T-helper 9 cell (primary cell): ENCODE data around the gene ITGAV.

Source experiments
- DNase-seq: peaks from one replicate; pipeline ENCODE4 v3.0.0-alpha.2; 2020

Gene ITGAV

DNA sequence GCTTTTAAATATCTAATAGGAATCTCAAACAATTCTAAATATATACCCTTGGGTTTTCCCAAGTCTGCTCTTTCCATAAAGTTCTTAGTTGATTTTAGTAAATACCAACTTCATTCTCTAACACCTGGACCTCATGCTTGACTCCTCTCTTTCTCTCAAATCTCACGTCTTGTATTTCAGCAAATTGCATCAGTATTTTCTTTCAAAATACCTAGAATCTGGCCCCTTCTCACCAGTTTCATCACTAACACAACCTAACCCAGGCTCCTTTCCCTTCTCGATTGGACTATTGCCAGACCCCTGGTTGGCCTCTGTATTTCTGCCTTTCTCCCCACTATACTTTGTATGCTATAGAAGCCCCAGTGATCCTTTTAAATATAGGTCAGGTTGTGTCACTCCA is 81.0 kb downstream of the ITGAV start:
- no peak for DNase-seq

DNA sequence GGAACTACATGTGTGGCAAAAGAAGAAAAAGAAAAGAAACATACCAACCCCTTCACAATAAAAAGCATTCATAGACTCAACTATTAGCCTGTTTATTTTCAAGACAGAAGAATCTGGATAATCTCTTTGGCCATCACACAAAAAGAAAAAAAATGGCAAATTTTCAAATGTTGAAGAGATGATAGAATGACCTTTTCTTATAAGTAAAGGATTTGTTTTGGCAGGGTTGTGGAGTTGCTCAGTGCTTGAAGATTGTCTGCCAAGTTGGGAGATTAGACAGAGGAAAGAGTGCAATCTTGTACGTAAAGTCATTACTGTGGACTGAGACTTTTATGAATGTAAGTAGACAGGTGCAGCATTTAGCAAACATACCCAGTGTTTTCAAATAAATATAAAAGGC is 85.5 kb downstream of the ITGAV start:
- DNase-seq, result no peak

DNA sequence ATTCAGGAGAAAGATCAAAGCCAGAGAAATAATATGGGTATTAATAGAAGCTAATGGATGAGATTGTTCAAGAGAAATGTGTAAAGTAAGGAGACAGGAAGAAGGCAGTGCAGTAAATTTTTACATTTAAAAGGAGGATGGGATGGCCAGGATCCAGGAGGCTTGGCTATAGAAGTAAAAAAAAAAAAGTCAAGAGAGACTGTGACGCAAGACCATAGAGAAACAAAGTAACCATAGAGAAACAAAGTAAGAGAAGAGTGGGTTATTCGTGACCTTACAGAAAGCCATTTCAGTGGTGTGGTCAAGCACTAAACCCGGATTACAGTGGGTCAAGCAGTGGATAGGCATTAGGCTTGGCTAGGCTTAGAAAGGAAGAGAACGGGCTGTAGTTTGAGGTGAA is 93.5 kb downstream of the ITGAV start:
- DNase-seq, result no peak

DNA sequence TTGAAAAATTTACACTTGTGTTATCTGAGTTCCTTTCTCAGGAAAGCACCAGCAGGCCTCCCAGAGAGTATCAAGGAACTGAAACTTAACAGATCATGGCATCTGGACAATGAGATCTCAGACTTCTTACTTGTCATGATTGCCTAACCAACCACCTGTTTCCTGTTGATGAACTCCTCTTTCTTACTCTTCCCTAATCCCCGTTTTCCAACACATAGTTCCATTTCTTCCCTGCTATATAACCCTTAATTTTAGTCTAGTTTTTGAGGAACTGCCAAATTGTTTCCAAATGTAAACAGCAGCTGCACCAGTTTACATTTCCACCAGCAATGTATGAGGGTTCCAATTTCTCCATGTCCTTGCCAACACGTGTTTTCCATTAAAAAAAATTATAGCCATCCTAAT is 98.0 kb downstream of the ITGAV start:
- DNase-seq, result no peak

DNA sequence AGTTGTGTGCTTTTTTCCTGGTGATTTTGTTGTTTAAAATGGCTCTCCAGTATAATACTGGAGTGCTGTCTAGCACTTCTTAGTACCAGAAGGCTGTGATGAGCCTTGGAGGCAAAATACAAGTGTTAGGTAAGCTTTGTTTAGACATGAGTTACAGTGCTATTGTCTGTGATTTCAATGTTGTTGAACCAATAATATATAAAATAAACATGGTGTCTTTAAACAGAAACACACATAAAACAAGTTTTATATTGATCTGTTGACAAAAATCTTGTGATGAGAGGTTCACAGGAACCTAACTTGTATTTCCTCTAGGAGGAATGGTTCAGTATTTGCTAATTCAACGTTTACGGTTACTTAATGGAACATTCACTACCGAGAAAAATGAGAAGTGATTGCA is 99.0 kb downstream of the ITGAV start:
- DNase-seq, result no peak

DNA sequence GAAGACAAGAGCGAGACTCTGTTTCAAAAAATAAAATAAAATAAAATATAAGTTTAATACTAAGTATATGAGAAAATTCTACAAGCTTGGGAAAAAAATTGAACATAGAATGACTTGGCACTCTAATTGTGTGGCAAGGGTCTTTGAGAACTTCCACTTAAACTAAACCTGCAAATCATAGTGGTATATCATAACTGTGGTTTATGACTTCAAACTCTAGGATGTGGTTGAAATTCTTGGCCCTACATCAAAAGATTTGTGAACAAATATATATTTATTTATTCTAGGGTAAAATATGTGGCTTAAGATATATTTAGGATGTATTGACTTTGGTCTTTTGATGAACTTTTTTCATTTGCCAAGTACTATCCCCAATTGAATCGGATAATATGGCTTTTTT is 100.9 kb downstream of the ITGAV start:
- DNase-seq, result no peak

DNA sequence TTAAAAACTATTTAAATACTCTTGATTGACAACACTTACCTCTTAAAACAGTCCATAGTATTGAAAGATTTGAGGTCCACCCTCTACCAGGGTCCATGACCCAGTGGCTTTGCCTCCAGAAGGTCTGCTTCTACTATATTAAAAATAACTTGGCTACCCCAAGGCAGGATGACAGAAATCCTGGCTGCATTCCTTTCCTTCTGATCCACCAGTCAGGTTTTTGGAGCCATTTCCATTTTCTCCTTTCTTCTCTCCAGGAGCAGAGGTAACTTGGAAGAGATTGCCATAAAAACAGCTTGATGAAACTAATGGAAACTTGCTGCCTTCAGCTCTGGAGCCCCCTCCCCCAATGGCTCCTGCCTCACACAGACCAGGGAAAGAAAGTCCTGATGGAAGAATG is 101.4 kb downstream of the ITGAV start:
- no peak for DNase-seq

DNA sequence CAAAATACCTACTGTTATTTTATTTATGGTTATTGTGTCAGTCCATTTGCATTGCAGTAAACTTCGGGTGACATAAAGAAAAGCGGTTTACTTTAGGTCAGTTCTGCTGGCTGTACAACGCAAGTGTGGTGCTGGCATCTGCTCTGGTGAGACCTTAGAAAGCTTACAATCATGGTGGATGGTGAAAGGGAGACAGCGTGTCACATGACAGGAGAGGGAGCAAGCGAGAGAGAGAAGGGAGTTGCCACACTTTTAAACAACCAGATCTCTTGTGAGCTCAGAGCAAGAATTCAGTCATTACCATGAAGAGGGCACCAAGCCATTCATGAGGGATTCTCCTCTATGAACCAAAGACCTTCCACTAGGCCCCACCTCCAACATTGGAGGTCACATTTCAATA is 102.0 kb downstream of the ITGAV start:
- DNase-seq, result no peak

DNA sequence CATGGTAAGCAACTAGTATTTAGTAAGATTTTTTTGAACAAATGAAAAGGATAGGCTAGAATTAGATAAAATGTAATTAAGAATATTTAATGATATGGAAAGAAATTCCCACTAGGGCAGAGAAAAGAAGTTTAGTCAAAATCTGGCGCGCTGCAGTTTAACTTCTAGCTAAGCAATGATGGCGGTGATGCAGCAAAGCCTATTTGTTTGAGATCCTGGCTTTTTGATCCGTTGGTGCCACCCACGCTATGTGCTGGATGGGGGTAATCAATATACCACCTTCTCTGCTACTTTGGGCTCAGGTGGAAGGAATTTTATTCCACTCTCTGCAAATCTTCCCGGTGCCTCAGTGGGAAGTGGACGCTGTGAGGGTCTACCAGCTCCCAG is 103.6 kb downstream of the ITGAV start:
- DNase-seq, result no peak

DNA sequence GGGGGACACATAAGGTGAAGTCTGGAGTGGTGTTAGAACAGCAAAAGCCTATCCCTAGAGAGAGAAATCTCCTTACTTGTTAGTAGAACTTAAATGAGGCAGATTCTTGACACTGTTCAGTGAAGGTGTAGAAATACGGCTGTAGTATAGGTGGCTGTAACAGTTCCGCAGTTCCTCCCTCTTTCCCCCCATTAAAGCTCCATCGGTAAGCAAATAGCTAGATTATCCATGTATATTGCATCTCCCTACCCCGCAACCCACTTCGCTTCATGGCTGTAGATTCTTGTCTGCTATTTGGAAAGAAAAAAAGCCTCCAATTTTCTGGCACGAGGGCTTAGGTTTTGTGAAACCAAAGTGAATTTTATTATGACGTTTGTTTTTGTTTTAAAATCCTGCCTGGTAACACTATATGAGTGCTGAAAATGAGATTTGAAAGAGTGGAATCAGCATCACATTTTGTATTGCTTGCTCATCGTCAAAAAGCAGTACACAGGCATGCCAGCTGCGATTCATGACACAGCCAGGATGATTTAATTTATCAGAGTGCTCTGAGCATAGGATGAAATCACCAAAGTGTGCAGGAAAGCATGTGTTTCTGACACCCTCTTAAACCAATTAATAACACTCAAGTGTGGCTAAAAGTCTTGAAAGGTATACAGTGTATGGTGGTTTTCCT is 105.4 kb downstream of the ITGAV start:
- DNase-seq, result no peak

DNA sequence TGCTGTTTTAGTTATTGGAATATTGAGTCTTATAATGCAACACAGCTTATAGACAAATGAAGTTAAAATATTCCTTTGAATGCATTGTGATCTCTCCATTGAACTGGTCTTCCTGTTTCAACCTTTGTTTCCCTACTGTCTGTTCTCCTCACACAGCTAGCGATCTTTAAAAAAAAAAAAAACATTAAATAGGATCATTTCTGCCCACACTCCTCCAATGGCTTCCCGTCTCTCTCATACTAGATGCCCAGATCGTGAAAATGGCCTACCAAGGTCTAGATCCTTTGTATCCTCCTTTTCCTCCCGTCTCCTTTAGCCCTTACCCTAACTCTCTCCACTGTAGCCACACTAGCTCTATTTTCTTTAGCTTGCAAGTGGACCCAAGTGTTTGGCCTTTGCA is 106.4 kb downstream of the ITGAV start:
- no peak for DNase-seq

DNA sequence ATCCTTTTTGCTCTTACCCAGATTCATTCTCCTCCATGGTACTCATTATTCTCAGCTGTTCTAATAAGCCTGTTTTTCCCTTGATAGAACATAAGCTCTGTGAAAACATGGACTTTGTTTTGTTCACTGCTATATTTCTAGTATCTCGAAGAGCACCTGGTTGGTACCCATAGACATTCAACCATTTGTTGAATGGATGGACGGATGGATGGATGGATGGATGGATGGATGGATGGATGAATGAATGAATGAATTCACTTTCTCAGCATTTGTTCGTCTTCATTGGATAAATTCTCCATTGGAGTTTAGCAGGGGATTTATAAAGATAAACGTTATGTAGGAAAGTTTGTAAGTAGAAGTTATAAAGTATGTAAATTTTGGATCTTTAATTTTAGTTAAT is 106.9 kb downstream of the ITGAV start:
- DNase-seq, result no peak

DNA sequence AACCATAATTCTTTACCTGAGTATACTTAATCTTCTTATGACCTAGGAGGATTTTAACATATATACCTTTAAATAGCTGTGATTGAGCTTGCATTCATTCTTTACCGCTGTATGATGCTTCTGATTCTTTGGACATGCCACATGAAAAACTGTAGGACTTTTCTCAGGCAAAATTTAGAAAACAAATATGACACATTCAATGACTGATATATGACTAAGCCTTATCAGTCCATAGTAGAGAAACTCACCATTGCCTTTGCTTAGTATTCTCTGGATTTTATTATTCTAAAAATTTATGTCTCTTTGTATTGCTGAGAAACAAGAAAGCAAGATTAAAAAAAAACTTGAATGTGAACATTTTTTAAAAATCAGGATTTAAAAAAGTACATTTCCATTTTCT is 107.7 kb downstream of the ITGAV start:
- no peak for DNase-seq

DNA sequence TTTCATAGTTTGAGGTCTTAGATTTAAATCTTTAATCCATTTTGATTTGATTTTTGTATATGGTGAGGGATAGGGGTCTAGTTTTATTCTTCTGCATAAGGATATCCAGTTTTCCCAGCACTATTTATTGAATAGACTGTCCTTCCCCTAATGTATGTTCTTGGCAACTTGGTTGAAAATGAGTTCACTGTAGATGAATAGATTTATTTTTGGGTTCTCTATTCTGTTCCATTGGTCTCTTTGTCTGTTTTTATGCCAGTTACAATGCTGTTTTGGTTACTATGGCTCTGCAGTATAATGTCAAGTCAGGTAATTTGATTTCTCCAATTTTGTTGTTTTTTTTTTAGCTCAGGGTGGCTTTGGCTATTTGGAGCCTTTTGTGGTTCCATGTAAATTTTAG is 109.9 kb downstream of the ITGAV start:
- DNase-seq, result no peak

DNA sequence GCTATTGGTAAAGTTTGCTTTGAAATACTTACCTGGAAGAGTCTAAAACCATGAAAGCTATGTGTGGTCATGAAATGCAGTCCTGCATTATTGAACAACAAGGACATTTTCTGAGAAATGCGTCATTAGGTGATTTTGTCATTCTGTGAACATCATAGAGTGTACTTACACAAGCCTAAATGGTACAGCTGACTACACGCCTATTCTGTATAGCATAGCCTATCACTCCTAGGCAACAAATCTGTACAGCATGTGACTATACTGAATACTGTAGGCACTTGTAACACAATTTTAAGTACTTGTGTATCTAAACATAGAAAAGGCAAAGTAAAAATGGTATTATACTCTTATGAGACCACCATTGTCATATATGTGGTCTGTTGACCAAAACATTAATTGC is 112.2 kb downstream of the ITGAV start:
- no peak for DNase-seq

DNA sequence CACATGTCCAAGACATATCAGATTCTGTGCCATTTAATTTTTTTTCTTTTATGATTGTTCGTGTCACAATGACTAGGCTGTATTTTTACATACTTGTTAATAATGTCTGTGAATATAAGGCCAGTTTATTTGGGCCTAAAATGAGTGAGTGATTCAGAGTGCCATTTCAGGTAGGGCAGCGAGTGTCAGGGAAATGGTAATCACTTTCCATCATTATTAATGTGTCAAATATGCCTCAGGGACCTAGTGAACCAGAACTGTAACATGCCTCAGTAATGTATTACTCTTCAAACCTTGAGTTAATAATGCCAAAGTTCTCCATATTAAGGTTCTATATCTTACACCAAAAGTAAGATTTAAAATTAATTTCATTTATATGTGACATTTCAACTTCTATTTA is 112.6 kb downstream of the ITGAV start:
- no peak for DNase-seq

DNA sequence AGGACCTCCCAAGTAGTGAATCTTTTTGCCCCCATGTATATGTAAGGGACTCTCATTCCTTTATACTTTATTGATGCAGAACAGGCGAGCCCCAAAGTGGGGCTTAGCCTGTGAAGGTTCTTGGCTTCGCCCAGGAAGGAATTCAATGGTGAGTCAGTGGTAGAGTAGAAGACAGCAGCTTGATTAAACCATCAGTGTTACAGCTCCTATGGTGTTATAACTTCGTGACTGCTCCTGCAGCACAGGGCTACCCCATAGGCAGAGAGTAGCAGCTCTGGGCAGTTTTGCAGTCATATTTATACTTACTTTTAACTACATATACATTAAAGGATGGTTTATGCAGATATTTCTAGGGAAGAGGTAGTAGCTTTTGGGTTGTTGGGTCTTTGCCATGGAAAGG is 115.0 kb downstream of the ITGAV start:
- DNase-seq, result no peak

DNA sequence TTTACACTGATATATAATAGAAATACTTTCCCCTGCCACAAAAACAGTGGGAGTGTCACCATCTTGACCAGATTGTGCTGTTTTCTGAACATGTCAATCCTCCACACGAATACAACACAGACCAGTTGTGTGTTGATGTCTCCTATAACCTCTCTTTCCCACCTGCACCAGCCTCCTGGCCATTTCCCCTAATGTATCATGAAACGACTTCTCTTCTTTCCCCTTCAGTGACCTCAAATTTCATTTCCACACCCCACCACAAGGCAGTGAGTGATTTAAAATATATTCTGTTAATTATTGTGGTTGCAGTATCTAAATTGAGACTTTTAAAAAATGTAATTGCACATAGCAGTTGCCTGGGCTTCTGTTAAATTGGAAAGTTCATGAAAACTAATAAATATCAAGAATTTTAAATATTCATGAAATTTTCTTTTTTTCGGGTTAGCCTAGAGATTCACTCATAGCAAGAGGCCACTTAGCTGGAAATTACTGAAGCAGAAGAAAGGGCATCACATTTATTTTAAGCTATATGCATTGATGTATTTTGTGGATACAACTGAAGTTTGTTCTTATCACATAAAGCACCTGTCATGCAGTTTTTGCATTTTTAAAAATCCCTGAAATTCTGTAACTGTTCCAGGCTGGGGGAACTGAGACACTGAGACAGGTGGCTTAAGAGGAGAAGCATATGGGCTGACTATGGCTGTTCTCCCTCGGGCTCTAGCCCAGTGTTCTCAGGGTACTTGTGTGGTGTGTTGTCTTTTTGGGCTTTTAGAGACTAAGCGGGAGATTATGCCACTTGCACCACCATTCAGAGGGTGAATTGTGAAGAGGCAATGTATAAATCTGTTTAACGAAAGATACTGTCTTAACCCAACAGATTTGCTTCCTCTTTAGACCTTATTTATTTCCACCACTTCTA is 119.9 kb downstream of the ITGAV start:
- no peak for DNase-seq

DNA sequence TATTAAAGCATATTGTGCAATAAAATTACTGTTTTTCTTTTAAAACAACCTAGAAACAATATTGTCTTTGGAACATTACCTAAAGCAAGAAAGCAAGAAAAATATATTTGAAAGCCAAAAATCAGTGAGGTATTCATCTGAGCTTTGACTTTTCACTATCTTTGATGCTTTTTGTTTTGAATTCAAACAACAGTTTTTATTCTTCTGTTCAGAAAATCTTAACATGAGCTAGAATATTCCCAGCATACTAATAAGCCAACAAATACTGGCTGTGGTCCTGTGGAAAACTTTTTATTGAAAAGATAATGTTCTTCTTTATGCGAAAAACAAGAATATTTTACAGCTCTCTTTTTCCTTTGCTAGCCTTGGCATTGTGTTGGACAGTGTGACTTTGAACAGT is 123.8 kb downstream of the ITGAV start:
- DNase-seq, result no peak

DNA sequence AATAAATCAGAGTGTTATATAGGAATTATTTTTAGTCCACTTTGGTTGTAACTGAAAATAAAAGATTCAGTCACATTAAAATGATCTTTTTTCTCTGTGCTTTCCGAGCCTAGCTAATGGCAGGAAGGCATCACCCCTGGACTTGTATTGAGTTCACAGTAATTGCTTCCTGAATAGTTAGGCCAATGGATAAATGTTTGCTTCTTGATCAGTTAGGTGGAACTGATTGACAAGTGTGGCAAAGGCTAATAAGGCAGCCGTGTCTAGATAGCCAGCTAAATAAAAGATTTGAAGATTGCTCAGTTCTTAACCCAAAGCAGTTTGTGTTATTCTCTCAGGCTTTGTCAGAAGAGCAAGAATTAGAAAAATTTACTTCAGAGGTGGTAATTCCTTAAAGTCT is 124.8 kb downstream of the ITGAV start:
- no peak for DNase-seq

DNA sequence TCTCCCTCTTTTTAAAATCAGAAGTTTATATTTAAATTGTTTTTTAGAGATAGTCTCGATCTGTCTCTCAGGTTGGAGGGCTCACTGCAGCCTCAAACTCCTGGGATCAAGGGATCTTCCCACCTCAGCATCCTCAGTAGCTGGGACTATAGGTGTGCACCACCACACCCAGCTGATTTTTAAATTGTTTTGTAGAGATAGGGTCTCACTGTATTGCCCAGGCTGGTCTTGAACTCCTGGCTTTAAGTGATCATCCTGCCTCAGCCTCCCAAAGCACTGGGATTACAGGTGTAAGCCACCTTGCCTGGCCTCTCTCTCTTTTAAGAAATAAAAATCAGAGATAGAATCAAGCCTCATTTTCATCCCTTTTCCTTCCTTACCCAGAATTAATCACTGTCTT is 126.1 kb downstream of the ITGAV start:
- DNase-seq, result no peak

DNA sequence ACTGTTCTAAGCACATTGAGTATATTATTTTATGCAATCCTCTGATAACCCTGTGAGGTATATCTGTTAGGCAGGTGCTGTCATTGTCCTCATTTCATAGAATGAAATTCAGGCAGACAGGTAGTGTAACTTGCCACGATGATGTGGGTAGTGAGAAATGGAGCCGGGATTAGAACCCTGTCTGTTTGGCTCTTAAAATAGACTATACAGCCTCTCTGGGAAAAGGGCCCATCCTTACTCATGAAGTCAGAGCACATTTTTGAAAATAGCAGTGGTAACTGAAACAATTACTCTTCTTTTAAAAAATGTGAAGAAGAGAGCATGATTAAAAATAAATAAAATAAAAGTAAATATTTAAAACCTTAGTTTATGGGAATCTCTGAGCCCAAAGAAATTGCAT is 127.0 kb downstream of the ITGAV start:
- DNase-seq, result no peak

DNA sequence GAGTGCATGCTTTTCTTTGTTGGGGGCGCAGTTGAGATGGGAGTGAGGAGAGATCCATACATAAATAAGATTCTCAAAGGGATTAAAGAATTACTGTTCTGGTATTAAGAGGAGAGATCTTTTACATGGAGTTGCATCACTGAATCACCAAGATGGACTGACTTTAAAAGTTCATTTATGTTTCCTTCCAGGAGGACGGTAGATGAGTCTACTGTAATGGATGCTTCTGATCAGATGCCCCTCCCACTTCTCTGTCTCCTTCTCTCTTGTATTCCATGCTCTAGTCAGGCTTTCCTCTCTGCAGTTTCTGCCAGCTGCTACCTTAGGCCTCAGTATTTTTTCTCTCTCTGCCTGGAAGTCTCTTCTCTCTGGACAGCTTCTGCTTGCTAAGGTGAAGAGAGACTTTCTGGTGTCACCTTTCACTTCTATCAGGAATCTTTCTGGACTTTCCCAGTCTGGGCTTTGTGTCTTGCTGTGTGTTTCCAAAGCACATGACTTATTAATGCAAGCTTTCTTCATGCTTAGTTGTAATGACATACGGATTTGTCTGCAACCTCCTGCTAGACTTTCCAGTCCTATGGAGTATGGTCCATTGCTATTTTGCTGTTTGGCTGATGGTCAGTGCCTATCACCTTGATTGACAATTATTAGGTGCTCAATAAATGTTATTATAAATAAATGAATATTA is 127.6 kb downstream of the ITGAV start:
- no peak for DNase-seq

DNA sequence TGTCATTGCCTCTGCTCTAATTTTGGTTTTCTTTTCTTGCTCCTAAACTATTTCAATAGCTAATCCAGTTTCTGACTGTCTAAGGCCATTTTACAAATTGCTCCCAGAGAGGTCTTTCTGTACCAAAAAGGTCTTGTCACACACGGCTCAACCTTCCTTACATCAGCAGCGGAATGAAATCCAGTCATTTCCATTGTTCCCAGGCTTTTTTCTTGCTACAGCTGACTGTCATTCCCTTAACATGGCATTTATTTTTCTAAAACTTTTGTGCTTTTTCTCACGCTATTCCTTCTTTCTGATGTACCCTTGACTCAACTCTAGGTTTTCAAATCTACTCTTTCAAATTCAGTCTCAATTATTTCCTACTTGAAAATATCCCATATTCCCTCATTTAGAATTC is 128.3 kb downstream of the ITGAV start:
- DNase-seq, result no peak
